D721Med (cell line): ENCODE data around the gene PIK3R2.
"Not testable (repeated sequence)": the region's sequence is repeated elsewhere in the genome, so short reads cannot be mapped to it uniquely, and the experiment has no call there.

Experiments used
- DNase-seq: peaks from one replicate; pipeline ENCODE4 v3.0.0; 2011; ENCODE audit warnings: low spot score; ENCODE audit not compliant: insufficient read length
- FAIRE-seq: peaks from 2 replicates; lab custom pipeline; 2011; peaks lifted over from hg19 to GRCh38; lab: Jason Lieb, UNC
- CTCF ChIP-seq: IDR thresholded peaks from 2 replicates; pipeline ENCODE4 v1.5.1; 2012; ENCODE audit warnings: mild to moderate bottlenecking, control low read depth; ENCODE audit not compliant: insufficient read depth; ENCODE audit errors: missing control alignments

Gene PIK3R2

GRCh38 chr19:18158467-18158866, 5.5 kb downstream of the PIK3R2 start:
- DNase-seq (no peak), FAIRE-seq (no peak)
- TF ChIP-seq CTCF = no peak

- FAIRE-seq, DNase-seq: not testable (repeated sequence)
Observed at GRCh38 chr19:18159059-18159616, 6.2 kb downstream of the PIK3R2 start.

- DNase-seq (no peak), FAIRE-seq (no peak)
- TF ChIP-seq CTCF = no peak
Observed at GRCh38 chr19:18159810-18160209, 6.8 kb downstream of the PIK3R2 start.

- no peak for FAIRE-seq
Observed at GRCh38 chr19:18160493-18160970, 7.6 kb downstream of the PIK3R2 start.

GRCh38 chr19:18160971-18161635, 8.1 kb downstream of the PIK3R2 start:
- DNase-seq (peak; percentile 94), FAIRE-seq (no peak)
- peak; percentile 69 for TF ChIP-seq CTCF

More at GRCh38 chr19:18160493-18160970, 7.6 kb downstream of the PIK3R2 start:
- no peak for TF ChIP-seq CTCF
- no peak for DNase-seq

- TF ChIP-seq CTCF = no peak
- FAIRE-seq = no peak
Observed at GRCh38 chr19:18161636-18162002, 8.7 kb downstream of the PIK3R2 start.

GRCh38 chr19:18164072-18164471, 11.1 kb downstream of the PIK3R2 start:
- TF ChIP-seq CTCF = no peak
- FAIRE-seq = no peak
- no peak for DNase-seq

More at GRCh38 chr19:18161636-18162002, 8.7 kb downstream of the PIK3R2 start:
- no peak for DNase-seq
